Ammon's horn (tissue), 1 donor: ENCODE measurements around the gene SACM1L.
A peak's percentile ranks its signal among the peaks of the same experiment; 100 is the strongest.
"Not testable (repeated sequence)": the region's sequence is repeated elsewhere in the genome, so short reads cannot be mapped to it uniquely, and the experiment has no call there.

Source experiments
- DNase-seq: peaks from one replicate; pipeline ENCODE4 v3.0.0-alpha.2; 2016; ENCODE audit warnings: low spot score

Gene SACM1L

DNA sequence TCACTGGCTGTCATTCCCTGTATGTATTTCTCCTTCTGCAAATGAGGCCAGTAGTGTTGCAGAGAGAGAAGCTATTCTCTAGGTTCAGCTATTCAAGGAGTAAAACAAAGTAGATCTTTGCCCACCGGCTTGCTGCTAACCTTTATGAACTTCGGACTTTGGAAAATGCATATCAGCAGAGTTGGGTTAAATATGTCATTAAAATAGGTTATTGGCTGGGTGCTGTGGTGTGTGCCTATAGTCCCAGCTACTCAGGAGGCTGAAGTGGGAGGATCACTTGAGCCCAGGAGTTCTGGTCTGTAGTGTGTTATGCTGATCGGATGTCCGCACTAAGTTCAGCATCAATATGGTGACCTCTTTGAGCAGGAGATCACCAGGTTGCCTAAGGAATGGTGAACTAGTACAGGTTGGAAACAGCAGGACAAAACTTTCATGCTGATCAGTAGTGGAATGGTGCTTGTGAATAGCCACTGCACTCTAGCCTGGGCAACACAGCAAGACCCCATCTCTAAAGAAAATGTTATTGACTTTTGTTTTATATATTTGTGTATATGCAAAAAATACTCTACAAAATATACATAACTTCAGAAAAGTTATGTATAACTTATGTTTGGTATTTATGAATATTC is 53.4 kb downstream of the SACM1L start:
- DNase-seq = no peak

DNA sequence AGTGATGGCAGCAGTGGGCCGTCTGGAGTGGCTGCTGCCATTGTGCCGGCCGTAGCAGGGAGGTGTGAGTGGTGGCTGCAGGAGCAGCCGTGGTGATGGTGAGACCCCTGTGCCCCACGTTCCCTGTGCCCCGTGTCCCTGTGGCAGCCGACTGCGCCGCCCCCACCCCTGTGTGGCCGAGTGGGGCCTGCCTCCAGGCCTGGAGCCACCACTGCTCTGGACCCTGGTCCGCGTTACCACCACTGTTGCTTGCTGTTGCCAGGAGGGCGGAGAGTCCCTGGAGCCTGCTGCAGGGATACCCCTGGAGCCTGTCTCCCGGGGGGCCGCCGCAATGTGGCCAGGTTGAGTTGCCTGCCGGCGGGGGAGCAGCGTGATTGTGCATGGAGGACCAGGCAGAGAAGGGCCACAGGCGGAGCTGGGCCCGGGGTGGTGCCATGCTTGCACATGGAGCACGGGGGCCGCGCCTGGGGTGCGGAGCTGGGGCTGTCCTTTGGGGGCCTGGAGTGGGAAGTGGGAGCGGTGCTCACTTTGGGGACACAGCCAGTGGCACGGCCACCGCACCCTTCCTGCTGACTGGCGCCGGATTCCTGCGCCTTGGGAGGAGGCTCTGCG is 57.1 kb downstream of the SACM1L start:
- no peak for DNase-seq

DNA sequence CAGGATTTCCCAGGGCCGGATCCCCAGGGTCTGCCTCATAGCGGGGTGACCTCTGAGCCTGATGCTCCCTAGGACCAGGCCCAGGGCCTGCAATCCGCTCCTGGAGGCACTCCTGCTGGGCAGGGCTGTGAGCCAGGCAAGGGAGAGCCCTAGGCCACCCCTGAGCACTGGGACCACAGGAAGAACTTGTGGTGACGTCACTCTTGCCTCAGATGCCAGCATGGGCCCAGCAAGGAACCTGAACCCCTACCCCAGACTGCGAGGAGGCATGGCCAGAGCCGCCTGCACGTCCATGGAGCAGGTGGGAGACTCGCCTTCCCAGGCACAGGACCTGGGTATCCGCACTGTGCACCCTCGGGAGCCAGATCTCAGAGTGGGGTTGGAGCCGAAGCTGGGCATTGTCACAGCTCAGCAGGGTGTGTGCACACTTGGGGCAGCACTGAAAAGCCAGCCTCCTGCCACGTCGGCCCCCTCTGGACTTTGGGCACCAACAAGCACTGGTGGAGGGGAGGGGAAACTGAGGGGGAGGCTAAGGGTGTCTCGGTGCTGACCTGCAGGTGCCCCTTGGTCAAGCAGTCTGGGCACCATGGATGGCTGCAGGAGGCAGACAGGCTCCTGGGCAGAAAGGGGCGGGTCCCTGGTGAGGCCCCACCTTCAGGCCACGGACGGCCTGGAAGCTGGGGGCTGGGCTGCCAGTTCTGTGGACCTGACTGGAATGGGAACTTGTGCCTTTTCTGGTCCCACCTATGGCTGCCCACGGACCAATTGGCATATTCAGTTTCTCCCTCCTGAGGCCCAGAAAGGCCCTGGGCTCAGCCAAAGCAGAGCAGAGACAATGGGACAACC is 57.8 kb downstream of the SACM1L start:
- no peak for DNase-seq

DNA sequence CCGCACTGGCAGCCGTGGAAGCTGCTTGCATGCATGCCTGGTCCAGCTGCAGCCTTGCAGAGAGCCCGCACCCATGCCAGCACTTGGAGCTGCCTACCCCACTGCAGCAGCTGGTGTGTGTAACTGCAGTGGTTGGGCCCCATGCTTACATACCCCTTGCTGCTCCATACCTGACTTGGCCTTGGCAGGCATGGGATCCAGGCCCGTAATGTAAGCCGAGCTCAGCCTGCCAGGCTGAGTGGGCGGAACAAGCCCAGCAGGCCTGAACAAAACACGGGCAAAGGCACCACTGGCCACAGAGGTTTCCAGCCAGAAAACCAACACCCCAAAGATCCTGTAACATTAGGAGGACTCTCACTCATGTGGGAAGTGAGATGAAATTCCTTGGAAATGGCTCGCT is 58.9 kb downstream of the SACM1L start:
- DNase-seq = no peak

DNA sequence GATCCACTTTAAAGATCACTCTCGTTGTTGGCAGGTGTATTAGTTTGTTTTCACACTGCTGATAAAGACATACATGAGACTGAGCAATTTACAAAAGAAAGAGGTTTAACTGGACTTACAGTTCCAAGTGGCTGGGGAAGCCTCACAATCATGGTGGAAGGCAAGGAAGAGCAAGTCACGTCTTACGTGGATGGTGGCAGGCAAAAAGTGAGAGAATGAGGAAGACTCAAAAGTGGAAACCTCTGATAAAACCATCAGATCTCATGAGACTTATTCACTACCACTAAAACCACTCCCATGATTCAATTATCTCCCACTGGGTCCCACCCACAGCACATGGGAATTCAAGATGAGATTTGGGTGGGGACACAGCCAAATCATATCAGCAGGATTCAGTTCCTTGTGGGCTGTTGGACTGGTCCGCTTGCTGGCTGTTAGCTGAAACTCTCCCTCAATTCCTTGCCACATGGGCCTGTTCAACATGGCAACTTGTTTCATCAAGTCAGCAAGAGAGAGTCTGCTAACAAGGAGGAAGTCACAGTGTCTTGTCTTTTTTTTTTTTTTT is 59.9 kb downstream of the SACM1L start:
- not testable (repeated sequence) for DNase-seq

DNA sequence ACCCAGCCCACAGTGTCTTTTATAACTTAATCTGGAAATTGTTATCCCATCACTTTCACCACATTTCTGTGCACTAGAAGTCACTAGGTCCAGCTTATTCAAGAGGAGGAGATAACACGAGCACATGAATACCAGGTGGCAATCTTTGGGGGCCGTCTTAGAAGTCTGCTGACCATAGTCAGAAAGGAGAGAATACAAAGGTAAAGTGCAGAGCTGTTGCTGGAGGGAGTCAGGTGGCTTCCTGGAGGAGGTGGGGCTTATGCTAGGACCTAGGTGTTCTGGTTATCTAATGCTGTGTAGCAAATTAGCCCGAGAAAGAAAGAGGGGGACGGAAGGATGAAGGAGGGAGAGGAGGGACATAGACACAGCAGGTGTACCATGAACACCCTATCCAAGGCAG is 60.7 kb downstream of the SACM1L start:
- no peak for DNase-seq

DNA sequence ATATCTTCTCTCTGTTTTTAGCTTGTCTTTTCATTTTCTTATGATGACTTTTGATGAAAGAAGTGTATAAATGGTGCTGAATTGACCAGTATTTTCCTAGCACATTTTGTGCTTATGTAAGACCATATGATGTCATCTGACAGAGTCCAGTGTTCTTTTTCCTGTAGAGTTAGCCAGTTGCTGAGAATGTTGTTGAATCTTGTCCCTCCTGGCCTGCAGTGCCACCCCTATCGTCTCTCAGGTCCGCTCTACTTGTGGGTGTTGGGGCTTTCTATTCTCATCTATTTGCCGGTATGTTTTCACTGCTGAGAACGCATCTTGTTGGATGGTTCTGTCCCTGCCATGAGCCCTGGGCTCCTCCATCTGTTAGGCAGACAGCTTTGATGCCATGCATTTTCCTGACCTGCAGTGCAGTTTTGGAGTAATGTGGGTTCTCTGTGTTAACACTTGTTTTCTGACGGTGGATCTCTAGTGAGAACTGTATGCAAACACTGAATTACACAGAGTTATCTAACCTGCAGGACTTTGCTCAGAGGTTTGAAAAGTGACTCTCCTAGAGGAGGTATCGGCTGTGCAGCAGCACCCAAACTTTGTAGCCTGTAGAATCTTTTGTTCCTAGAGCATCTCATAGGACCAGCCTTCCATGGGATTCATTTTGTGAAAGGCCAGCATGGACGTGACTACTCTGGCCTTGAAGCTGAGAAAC is 62.5 kb downstream of the SACM1L start:
- no peak for DNase-seq

DNA sequence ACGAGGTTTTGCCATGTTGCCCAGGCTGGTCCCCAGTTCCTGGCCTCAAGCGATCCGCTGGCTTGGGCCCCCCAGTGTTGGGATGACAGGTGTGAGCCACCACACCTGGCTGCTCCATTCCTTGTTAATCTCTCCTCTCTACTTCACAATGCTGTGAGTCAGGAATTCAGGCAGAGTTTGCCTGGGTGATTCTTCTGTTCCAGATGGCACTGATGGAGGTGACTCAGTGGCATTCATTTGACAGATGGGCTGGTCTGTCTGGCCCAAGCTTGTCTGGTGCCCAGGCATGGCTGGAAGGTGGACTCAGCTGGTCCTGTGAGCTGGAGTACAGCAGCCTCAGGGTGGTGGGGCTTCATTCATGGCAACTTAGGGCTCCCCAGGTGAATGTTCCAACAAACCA is 63.9 kb downstream of the SACM1L start:
- DNase-seq = no peak

DNA sequence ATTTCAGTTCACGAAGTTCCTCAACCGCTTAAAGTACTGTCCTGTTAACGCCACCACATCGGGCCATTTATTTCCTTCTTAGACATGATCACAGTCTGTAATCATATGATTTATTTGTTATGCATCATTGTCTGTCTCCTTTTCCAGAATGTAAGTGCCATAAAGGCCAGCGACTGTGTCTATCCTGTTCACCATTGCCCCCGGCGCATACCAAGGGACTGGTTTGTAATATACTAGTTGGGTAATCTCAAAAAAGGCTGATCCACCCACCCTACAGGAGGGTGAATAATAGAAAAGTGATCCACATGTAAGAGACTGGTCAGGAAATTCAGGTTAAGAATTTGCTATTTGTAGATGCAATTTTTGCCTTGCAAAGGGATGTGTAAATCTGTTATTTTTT is 65.3 kb downstream of the SACM1L start:
- no peak for DNase-seq

DNA sequence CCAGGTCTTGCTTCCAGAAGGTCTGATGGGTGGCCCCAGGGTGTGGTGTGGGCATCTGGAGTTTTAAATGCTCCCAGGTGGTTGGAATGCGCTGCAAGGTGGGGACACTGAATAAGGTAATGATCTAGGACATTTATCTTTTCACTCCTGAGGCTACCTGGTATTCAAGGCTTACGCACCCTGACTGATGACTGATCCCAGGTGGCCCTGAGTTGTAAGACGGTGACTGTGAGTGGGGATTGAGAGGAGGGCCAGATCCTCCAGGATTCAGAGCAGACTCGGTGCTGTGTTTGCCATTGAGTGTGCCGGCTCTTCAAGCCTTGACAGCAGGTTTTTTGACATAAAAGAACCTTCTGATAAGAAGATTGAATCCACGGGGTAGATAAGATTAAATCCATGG is 66.9 kb downstream of the SACM1L start:
- DNase-seq = no peak

DNA sequence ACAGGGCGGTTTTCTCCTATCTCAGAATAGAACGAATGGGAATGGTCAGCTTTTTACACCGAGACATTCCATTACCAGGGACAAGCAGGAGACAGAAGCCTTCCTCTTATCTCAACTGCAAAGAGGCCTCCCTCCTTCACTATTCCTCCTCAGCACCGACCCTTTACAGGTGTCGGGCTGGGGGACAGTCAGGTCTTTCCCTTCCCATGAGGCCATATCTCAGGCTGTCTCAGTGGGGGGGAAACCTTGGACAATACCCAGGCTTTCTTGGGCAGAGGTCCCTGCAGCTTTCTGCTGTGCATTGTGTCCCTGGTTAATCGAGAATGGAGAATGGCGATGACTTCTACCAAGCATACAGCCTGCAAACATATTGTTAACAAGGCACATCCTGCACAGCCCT is 67.9 kb downstream of the SACM1L start:
- not testable (repeated sequence) for DNase-seq

DNA sequence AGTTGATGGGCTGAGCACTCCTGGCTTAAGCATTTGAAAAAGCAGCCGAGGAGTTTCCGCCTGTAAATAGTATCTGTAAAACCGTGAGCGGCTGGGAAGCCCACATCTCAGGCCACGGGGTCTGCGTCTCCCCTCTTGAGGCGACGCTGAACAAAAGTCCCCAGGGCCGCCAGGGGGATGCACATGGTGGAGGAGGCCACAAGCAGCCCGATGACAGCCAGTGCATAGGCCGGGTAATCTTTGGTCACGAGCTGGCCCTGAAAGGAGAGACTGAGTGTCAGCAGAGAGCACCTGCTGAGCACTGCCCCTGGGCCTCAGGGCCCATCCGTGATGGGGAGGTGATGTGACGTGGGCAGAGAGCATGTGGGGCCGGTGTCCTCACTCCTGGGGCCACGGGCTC is 69.7 kb downstream of the SACM1L start:
- no peak for DNase-seq

DNA sequence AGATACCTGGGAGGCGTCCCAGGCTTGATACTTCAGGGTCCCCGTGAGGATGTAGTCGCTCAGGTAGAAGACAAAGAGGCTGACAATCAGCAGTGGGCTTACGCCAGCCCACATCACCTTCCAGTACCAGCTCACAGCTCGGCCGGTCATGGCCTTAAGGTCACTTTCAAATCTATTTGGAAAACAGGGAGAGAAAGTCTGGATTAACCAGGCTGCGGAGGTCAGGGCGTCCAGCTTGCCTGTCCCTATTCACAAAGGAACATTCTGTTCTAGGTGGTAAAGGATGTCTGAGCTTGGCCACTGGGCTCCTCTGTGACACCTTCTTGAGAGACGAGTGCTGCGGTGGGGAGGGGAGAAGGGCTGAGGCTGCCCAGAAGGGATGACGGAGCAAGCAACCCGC is 70.7 kb downstream of the SACM1L start:
- DNase-seq = no peak

DNA sequence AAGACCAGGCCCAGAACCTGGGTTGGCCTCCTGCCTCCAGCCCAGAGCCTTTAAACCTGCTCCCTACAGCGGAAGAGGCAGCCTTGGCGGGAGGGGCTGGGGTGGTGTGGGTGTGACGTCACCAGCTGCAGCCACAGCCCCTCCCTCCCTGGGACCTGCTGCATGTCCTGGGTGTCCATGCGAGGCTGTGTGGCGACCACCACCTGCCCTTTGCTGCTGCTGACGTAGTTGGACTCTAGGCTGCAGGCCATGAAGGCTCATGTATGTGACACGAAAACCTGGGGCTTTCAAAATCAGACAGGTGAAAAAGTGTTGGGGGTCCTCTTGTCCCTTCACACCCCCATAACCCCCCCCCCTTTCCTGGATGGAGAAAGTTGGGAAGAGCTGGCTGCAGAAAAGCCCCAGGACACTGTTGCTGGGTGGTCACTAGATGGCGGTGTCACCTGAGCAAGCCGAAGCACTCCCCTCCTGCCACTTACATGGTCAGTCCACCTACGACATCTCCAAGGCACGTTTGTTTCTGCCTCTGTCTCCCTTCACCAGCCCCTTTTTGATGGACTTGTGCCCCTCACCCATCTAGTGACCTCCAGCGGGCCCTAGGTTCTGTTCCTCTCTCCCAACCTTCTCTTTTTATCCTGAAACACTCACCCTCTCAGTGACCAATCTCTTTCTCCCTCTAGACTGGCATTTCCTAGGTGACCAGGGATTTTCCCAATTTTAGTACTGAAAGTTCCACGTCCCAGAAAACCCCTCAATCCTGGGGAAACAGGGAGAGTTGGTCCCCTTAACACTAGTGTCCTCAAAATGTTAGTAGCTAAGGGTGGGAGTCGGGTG is 71.9 kb downstream of the SACM1L start:
- DNase-seq = peak; percentile 65

DNA sequence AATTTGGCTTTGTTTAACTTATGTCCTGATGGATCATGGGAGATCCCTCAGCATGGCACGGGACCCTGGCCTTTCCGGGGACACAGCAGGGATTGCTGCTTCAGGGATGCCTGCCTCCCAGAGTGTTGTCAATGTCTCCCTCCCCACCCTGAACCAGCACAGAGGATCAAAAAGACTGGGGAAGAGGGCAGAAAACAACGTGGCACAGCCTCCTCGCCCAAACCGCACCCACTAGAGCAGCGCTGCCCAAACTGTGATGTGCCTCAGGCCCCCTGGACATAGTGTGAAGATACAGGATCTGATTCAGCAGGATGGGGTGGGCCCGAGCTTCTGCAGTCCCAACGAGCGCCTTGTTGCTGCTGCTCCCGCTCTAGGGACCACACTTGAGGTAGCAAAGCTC is 72.6 kb downstream of the SACM1L start:
- DNase-seq = no peak

DNA sequence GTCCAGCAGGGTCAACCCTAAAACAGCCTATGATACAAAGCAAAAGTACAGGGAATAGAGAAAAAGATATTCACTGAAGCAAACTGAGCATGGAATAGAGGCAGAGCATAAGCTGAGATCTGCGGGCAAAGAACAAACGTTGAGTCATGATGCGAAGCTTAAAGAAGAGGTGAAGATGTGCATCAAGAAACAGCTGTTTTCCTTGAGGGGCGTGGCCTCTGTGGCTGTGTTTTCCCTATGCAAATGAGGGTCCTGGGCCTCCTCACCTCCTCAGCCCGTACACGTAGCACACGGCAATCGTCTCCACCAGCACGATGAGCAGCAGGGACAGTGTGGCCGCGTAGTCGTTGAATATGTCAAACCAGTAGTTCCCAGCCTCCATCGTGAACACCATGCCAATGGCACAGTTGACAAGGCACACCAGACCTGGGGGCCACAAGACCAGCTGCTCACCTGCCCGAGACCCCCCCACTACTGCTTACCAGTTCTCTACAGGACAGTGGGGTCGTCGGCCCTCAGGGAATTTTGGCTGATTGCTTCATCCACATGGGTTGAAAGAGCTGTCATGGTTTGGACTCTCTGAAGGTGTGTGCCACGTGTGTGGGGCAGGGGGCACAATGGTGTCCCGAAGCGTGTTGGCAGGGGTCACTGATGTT is 73.6 kb downstream of the SACM1L start:
- DNase-seq = no peak

DNA sequence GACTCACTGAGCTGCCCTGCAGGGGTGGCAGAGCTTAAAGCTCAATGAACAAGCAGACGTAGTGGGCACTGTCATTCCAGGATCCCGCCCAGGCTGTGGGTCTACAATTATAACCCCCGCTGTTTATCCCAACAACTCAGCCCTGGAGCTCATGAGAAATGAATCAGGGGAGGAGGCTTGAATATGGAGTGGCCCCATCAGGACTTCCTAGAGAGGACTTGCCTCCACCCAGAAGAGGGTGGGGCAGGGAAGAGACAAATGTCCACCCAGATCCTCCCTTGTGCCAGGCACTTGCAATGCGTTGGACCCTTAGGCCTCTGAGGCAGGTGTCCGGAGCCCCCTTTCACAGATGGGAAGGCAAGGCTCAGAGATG is 74.1 kb downstream of the SACM1L start:
- no peak for DNase-seq

DNA sequence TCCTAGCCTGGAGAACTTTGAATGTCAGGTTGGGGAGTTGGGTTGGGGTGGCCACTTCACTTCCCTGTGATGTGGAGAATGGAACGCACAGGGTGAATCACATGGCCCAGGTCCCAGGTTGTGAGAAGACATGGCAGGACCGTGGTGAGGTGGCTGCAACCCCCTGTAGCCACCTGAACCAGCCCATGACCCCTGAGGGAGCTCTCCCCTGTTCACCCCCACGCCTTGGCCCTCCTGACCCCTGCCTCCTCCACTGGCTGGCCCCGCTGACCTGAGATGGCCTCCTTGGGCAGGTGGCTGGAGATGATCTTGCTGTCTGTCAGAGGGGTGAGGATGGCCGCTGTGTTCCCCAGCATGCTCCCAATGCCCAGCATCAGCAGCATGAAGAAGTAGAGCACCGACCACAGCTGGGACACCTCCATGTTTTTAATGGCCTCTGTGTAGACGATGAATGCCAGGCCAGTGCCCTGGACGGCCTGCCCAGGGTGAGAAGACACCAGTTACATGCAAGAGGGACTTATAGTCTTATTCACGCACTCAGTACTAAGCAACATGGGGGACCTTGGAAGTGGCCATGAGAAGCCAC is 76.2 kb downstream of the SACM1L start:
- no peak for DNase-seq

DNA sequence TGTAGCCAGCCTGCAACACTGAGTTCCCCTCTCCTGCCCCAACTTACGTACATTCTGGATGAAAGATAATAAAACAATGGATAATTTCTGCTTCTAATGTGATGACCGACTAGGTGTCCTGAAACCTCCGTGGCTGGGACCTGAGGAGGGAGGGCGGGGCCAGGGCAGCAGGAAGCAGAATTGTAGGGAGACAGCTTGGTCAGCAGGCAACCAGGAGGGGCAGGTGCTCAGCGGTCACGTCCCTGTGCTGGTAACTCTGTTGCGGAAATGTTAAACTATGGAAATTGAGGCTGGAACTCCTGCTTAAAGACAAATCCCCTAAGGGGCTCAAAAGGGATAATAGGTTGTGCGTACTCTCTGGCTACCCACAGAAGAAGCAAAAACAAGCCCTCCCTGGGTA is 76.8 kb downstream of the SACM1L start:
- DNase-seq = no peak

DNA sequence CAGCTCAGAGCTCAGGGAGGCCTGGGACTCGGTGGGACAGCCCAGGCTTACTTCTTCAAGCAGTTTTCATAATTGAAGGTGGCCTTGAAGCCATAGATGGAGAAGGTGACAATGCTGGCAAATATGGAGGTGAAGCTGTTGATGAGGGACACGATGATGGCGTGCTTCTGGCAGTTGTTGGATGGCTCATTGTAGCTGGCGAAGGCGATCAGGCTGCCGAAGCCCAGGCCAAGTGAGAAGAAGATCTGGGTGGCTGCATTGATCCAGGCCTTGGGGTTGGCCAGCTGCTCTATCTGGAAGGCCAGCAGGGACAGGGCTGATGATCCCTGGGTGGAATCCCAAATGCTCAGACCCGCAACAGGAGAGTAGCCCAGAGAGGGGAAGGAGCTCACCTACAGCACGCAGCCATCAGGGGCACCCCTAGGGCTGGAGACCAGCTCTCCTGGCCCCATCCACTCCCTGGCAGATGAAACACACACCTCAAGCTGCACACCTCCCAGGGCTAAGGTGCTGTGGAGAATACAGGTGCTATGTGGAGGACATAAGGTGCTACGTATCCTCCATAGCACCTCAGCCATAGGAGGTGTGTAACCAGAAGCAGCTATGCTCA is 82.1 kb downstream of the SACM1L start:
- no peak for DNase-seq
